ENCODE data around the gene TTLL12.

TTLL12 gene

GRCh38 chr22:43210631-43211515 lies 23.9 kb upstream of the TTLL12 start:
- no peak for DNase-seq (ENCODE audit: low read depth in 1 of 2, low spot score in 1 of 2)
- TF ChIP-seq JUND (IDR thresholded peaks at IDR 0.05; ENCODE audit: low read depth), result no peak
- in situ Hi-C loops (cut with HindIII; ENCODE audit: low pct_unique_long_range_greater_than_20kb, low sequenced_read_pairs), result no loop called here

DNA sequence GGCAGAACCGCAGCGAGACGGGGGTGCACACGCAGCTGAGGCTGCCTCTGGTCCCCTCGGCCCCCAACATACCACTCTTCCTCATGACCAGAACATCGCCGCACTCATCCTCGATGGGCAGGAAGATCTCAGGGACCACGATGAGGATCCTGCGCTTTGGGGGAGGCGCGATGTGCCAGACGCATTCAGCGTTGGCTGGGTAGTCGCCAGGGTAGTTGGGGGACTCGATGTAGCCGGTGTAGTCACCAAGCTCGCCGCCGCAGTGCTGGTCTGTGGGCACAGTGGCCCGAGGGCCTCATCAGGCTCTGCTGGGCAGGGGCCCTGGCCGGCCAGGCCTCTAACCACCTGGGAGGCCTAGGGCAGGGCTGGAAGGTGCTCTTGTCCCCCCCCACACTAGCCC lies 23.0 kb upstream of the TTLL12 start:
- in situ Hi-C loops (cut with HindIII; ENCODE audit: low pct_unique_long_range_greater_than_20kb, low sequenced_read_pairs), result no loop called here
- no peak for TF ChIP-seq JUND (IDR thresholded peaks at IDR 0.05; ENCODE audit: low read depth)

DNA sequence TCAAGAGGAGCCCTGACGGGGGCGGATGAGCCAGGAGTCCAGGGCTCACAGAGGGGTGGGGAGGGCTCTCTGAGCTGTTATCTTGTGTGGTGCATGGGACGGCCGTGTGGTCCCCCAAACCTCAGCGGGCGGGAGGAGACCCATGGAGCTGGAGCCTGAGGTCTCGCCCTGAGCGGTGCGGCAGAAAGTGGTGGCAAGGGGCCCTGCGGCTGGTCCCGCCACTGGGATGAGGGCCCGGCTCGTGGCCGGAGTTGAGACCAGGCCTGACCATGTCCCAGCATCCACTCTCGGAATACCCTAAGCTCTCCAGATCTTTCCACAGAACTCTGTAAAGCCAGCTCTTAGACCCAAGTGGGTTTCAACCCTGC lies 22.6 kb upstream of the TTLL12 start:
- in situ Hi-C loops (cut with HindIII; ENCODE audit: low pct_unique_long_range_greater_than_20kb, low sequenced_read_pairs), result no loop called here
- no peak for DNase-seq (ENCODE audit: low read depth in 1 of 2, low spot score in 1 of 2)
- TF ChIP-seq JUND (IDR thresholded peaks at IDR 0.05; ENCODE audit: low read depth), result no peak

More for the DNA sequence above, 23.0 kb upstream of the TTLL12 start:
- no peak for DNase-seq (ENCODE audit: low read depth in 1 of 2, low spot score in 1 of 2)

DNA sequence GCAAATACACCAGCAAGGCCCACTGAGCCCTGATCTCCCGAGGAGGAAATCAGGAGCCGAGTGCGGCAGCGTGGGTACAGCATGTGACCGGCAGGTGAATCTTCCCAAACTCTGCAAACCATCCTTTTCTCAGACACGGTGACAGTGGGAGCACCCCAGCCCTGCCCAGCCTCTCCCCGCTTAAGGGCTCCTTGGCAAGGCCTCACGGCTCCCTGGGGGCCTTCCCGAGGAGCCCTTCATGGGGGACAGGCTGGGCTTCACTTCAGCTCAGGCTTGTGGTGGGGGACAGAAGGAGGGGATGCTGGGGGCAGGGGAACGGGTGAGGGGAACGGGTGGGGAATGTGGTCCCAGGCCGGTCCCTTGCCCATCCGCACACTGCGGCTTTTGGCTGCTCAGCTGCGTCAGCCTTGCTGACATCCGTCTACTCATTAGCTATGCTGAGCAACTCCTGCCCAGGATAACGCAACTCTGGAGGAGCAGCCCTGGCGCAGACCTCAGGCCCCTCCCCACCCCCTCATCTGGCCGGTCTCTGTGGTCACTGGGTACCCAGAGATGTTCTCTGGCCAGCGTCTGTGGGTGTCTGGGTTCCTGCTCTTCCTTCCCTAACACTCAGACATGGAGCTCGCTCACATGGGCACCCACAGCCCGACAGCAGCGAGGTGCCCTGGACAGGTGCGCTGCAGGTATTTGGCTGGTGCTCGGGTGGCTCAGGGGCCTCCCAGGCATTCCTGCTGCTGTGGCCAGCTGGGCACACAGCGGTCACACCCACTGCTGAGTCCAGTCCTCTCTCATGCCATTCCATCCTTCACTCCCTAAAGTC lies 22.0 kb upstream of the TTLL12 start:
- no peak for DNase-seq (ENCODE audit: low read depth in 1 of 2, low spot score in 1 of 2)
- in situ Hi-C loops (cut with HindIII; ENCODE audit: low pct_unique_long_range_greater_than_20kb, low sequenced_read_pairs), result no loop called here
- no peak for TF ChIP-seq JUND (IDR thresholded peaks at IDR 0.05; ENCODE audit: low read depth)

DNA sequence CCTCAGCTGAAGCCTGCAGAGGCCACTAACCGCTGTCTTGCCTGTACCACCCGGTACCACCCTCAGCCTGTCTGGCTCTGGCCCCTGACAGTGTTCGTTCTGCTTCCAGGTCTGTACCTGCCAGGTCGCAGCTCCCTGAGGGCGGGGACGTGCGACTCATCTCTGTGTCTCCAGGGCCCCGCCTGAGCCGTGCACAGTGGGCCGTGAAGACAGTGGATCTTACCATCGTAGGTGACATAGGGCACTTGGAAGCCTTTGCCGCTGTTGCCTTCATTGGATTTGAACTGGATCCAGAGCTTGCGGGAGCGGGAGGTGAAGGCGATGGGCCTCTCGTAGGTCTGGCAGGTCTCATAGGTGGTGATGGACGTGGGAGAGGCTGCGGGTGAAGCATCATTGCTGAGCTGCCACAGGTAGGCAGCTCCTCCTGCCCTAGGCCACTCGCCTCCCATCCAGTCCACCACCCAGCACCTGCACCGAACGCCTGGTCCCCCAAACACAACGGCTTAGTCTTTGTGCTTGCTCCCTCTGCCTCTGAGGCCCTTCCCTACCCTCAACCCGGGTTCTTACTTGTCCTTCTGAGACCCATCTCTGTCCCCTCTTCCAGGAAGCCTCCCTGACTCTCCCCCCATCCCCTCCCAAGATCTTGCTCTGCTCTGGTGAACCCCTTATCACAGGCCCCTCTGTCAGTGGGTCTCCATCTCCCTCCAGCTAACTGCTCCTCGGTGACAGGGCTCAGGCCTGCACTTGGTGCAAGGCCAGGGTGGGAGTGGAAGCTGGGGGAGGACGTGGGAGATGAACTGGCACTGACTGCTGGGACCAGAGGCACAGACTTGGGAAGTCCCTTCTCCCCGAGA lies 21.1 kb upstream of the TTLL12 start:
- DNase-seq (ENCODE audit: low read depth in 1 of 2, low spot score in 1 of 2), result no peak
- TF ChIP-seq JUND (IDR thresholded peaks at IDR 0.05; ENCODE audit: low read depth), result no peak
- in situ Hi-C loops (cut with HindIII; ENCODE audit: low pct_unique_long_range_greater_than_20kb, low sequenced_read_pairs), result no loop called here

GRCh38 chr22:43207386-43207785 lies 20.5 kb upstream of the TTLL12 start:
- no peak for TF ChIP-seq JUND (IDR thresholded peaks at IDR 0.05; ENCODE audit: low read depth)
- DNase-seq (ENCODE audit: low read depth in 1 of 2, low spot score in 1 of 2), result no peak
- in situ Hi-C loops (cut with HindIII; ENCODE audit: low pct_unique_long_range_greater_than_20kb, low sequenced_read_pairs), result no loop called here

GRCh38 chr22:43206509-43207161 lies 19.7 kb upstream of the TTLL12 start:
- no peak for DNase-seq (ENCODE audit: low read depth in 1 of 2, low spot score in 1 of 2)
- TF ChIP-seq JUND (IDR thresholded peaks at IDR 0.05; ENCODE audit: low read depth), result no peak
- in situ Hi-C loops (cut with HindIII; ENCODE audit: low pct_unique_long_range_greater_than_20kb, low sequenced_read_pairs), result no loop called here

DNA sequence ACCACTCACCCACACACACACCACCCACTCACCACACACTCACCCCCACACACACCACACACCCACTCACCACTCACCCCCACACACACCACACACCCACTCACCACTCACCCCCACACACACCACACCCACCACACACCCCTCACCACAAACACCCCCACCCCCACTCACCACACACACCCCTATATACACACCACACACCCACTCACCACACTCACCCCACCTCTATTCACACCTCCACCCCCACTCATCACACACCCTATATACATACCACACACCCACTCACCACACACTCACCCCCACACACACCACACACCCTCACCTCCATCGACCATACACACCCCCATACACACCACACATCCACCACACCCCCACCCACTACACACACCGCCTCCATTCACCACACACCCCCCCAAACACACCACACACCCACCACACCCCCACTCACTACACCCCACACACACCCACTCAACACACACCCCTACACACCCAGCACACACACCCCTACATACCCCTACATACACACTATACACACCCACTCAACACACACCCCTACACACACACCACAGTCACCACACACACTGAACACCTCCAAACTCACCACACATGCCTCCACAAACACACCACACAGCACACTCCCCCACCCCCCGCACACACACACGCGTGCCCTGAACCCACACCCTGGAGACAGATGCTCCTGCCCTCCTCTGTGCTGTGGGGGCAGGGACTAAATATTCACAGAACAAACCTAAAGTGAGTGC lies 19.0 kb upstream of the TTLL12 start:
- in situ Hi-C loops (cut with HindIII; ENCODE audit: low pct_unique_long_range_greater_than_20kb, low sequenced_read_pairs), result no loop called here
- TF ChIP-seq JUND (IDR thresholded peaks at IDR 0.05; ENCODE audit: low read depth), result no peak
- DNase-seq (ENCODE audit: low read depth in 1 of 2, low spot score in 1 of 2), result no peak

DNA sequence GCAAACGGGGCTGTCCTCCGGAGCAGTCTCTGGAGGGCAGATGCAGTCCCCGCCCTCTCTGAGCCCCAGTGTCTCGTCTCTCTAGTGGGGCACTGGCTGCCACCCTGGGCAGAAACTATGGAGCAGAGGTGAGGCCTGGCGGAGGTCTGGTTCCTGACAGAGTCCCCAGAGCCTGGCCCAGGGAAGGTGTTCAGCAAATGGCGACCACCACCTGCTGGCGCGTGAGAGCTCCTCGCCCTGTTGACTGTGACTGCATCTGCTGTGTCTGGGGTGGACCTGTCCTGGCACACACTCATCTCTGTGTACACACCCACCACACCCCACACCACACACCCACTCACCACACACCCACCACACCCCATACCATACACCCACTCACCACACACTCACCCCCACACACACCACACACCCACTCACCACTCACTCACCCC lies 18.3 kb upstream of the TTLL12 start:
- no peak for TF ChIP-seq JUND (IDR thresholded peaks at IDR 0.05; ENCODE audit: low read depth)
- no peak for DNase-seq (ENCODE audit: low read depth in 1 of 2, low spot score in 1 of 2)
- in situ Hi-C loops (cut with HindIII; ENCODE audit: low pct_unique_long_range_greater_than_20kb, low sequenced_read_pairs), result no loop called here

GRCh38 chr22:43203471-43203981 lies 16.6 kb upstream of the TTLL12 start:
- no peak for DNase-seq (ENCODE audit: low read depth in 1 of 2, low spot score in 1 of 2)
- in situ Hi-C loops (cut with HindIII; ENCODE audit: low pct_unique_long_range_greater_than_20kb, low sequenced_read_pairs), result no loop called here
- no peak for TF ChIP-seq JUND (IDR thresholded peaks at IDR 0.05; ENCODE audit: low read depth)

GRCh38 chr22:43202756-43203410 lies 15.9 kb upstream of the TTLL12 start:
- in situ Hi-C loops (cut with HindIII; ENCODE audit: low pct_unique_long_range_greater_than_20kb, low sequenced_read_pairs), result no loop called here
- DNase-seq (ENCODE audit: low read depth in 1 of 2, low spot score in 1 of 2), result no peak
- TF ChIP-seq JUND (IDR thresholded peaks at IDR 0.05; ENCODE audit: low read depth), result no peak

Measured in T47D (cell line).